Renal cortical epithelial cell (primary cell): Measurements from ENCODE around the gene ABRACL. TPM values are rescaled to one million over a fixed set of nuclear protein-coding genes. Genes with fewer than 3 reads are reported as not detected.
"Not testable (repeated sequence)": the region's sequence is repeated elsewhere in the genome, so short reads cannot be mapped to it uniquely, and the experiment has no call there.

Source experiments
- DNase-seq: peaks from one replicate; pipeline ENCODE4 v3.0.0-alpha.2; 2011; ENCODE audit warnings: low read depth
- total RNA-seq: library from RNA; depleted of rRNA; stranded (reverse); fragments of >200 nt; gene quantifications from 2 replicates; pipeline ENCODE4 v1.2.3, GENCODE V29; 2014

The ABRACL gene
- total RNA-seq, 1 donor from 2014 or later = 44.7 TPM

DNA sequence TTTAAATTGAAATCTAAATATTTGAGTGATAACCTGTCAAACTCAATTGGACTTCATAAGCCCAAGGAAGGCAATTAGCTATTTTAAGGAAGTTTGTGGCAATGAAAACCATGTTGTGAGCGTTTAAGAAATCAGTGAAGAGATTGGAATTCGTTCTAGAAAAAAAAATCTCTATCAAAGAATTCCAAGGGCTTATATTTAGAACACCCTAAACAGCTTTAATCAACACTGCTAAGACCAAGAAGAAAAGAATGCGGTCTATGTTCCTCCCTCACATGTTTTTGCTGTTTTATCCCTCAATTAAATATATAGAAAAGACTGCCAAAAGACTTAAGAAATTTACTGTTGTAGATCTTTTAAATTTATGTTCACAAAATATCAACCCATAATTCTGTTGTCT is 16.6 kb upstream of the ABRACL start:
- DNase-seq = no peak

DNA sequence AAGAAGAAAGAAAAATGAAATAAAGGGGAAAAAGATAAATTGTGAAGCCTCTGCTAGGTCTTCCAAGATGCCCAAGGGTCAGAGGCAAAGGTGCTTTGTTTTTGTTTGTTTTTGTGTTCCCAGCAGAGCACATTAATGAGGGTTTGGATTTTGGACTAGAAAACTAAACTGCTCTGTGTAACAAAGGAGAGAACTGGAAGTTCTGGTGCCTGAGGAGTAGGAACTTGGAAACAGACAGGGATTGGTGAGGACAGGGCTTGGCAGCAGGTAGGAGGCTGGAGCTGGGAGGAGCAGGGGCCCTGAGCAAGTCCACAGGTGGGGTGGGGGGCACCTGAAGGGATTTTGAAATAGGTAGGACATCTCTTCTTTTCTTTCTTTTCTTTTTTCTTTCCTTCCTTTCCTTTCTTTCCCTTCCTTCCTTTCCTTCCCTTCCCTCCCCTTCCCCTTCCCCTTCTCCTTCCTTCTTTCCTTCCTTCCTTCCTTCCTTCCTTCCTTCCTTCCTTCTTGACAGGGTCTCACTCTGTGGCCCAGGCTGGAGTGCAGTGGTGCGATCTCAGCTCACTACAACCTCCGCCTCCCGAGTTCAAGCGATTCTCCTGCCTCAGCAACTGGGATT is 15.3 kb upstream of the ABRACL start:
- DNase-seq = no peak

DNA sequence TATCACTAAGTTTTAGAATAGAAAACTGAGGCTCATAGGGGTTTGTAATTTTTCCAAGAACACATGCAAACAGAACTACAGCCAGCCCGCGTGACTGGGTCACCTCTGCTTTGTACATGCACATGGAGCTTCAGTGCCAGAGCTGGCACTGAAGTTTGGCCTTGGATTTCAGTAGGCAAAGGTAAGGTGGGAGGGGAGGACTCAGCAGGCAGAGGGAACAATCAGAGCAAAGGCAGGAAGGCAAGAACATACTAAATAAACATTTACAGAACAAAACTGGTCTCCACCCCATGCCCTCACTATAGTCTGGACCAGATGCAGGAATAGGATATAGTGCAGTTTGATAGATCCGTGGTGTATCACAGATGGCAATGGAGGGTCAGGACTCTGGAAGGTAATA is 13.6 kb upstream of the ABRACL start:
- DNase-seq = no peak

DNA sequence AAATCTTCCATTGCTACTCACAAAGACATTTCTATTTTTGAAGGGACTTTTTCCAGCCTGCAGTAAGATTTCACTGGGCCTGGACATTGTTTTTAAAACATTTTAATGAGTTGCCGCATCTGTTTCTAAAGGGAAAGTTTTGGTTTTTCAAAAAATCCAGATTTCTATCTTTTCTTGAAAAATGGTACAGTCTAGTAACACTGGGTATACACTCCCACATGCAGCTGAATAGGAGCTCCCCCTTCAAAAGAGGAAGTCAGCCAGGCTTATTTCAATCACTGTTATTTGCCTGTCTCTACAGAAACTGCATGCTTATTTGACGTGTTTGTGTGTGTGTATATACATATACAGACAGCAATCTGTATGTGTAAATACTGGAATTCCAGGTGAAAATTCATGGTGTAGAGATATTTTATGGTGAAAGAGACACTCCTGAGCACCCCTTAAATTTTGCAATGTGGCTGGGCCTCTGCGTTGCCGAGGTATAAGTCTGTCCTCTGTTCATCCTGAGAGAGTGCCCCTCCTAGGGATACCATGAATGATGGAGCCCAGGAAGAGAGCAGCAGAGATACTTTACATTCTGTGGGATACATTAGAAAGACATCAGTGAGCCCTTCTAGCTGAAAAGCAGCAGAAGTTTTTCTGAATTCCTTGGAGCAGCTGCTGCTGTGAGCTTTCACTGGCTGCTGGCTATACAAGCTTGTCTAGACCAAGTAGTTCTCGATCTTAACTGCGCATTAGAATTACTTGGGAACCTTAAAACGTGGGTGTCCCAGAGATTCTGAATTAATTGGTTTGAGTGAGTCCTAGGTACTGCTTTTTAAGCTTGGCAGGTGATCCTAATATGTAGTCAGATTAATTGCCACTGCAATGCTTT is 12.0 kb upstream of the ABRACL start:
- no peak for DNase-seq

DNA sequence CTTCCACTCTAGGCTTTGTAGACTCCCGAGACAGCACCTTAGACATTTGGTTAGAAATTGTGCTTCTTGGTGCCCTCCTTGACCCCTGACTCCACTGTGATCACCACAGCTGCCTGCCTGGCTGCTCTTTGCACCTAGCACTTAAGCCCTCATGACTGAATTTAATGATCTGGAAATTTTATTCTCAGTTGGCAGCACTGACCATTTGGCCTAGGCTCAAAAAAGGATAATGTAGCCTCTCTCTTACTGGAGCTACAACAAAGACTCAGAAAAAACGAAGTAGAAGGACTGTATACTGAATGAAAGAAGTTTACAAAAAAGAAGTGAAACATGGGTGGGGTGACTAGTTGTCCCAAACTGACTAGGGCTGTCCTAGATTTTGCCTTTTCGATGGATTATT is 11.3 kb upstream of the ABRACL start:
- peak; percentile 88 for DNase-seq

DNA sequence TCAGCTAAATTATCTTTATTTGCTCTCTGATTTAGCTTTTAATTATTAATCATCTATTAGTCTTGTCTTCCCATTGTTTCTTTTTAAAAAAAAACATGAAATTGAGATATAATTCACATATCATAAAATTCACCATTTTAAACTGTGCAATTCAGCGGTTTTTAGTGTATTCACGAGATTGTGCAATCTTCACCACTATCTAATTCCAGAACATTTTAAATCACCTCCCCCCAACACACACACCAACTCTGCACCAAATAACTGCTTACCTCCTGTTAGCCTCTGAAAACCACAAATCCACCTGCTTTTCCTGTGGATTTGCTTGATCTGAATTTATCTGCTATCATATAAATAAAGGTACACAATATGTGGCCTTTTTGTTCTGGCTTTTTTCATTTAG is 8.8 kb upstream of the ABRACL start:
- no peak for DNase-seq

DNA sequence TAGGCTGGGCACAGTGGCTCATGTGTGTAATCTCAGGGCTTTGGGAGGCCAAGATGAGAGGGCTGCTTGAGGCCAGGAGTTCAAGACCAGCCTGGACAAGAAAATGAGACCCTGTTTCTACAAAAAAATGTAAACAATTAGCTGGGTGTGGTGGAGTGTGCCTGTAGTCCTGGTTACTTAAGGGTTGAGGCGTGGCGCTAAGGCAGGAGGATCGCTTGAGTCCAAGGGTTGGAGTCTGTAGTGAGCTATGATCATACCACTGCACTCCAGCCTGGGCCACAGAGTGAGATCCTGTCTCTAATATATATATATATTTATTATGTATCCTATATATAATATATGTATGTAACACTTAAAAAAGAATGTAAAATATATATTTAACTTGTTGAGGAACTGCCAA is 7.9 kb upstream of the ABRACL start:
- DNase-seq = no peak

DNA sequence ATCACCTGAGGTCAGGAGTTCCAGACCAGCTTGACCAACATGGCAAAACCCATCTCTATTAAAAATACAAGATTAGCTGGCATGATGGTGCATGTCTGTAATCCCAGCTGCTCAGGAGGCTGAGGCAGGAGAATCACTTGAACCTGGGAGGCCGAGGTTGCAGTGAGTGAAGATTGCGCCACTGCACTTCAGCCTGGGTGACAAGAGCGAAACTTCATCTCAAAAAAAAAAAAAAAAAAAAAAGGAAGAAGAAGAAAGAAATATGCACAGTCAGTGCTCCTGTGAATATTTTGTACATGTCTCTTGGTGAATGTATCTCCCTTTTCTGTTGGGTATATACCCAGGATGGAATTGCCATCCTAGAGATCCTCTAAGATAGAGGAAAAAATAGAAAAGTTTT is 3.1 kb upstream of the ABRACL start:
- DNase-seq = not testable (repeated sequence)

DNA sequence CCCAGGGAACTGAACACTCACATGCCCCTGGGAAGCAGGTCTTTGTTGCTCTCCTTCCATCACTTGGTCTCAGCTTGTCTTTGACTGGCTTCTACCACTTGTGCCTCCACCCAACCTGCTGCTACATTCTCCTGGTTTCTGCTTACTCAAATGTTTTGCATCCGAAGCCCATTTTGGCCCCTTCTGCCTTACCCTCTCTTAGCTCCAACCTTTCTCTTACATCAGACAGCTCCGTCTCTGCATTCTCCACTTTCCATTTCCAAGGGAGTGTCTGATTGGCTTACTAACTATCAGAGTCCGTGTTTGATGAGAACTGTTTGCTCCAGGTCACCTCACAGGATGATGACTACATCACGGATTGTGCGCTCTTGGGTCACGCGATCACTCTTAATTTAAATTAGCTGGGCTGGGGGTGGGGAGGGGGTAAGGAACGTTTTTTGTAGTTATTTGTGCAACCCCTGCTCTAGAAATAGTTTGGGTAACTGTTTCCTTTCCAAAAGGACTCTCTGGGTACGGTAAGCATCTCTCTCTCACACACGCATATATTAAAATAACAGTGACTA is 844 bp upstream of the ABRACL start:
- peak; percentile 57 for DNase-seq

DNA sequence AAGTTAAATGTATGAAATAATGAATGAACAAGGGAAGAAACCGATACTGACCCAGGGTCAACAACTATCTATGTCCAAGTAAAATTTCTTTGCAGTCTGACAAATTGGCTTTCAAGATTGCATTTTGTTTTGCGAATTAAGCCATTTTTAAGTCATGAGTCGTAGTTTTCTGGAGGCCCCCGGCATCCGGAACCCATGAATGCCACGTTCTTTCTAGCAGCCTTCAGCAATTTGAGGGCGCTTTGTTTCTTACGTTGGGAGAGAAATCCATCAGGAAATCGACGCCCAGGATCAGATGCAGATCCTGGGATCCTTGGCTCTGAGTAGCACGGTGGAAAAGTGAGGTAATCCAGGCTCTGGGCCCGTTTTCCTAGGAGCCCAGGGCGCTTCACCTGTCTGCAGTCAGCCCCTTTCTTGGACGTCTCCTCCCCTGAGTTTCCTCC is 309 bp upstream of the ABRACL start:
- DNase-seq = no peak

DNA sequence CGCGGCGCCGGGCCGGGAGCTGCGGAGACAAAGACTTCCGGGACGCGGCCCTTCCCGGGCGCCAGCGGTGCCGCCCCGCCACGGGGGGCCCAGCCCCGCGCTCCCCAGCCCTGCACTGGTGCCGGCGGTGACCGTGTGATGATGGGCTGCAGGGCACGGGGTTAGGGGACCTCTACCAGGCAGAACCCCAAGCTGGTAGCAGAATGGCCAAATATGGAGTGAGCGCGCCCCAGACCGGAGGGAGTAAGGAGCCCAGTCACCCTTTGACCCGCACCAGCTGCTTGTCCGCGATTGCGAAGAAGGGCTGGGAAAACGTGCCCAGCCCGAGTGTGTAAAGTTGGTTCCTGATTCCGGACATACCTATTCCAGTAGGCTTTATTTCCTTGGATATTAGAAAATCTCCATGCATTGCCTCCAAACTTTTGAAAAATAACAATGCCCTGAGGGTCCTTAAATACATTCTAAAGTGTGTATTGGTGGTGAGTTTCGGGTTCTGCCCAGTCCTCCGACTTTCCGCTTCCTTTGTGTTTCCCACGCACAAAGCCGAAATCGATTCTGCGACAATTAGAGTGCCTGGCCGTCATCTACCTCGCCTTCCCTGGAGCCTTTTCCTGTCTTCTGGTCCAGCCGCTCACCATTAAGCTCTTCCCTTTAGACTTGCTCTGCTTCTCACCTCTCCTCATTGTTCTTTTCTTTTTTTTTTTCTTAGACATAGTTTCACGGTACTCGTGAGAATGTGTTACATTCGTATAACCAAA is 1.1 kb downstream of the ABRACL start:
- peak; percentile 34 for DNase-seq

DNA sequence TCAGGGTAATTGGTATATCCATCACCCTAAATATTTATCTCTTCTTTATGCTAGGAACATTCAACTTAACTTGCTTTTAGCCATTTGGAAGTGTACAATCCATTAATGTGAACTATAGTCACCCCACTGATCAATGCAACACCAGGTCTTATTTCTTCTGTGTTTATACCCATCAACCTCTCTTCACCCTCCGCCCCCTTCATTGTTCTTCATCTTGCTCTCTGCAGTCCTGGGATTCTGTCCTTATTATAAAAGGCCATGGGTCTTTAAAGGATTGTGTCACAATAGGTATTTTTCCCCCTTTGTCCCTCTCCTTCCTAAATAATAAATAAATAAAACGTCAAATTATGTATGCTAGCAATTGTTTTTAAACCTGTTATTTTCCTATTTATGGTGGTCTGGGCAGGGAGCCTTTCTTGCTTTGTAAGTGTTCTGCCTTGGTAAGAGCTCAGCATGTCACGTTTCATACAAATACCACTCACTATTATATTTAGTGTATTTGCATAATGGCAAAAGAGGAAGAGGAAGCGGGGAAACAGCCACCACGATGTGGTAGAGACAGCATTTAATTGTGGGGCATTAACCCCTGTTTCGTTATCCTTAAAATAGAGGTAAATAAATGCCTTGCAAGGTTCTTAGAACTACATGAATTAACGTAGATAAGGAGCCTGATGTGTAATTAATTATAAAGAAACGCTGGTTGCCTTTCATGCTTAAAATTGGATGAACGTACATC is 1.9 kb downstream of the ABRACL start:
- no peak for DNase-seq

DNA sequence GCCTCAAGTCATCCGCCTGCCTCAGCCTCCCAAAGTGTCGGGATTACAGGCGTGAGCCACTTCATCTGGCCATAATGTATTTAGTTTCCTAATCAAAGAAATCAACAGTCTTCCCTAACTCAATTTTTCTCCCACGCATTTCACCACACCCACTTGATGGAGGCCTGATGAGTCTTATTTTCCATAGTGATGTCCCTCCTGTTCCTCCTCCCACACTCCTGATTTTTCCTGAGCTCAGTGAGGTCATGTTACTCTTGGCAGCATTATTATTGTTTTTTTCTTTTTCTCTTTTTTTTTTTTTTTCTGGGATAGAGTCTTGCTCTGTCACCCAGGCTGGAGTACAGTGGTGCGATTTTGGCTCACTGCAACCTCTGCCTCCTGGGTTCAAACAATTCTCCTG is 8.9 kb downstream of the ABRACL start:
- DNase-seq = peak; percentile 18

DNA sequence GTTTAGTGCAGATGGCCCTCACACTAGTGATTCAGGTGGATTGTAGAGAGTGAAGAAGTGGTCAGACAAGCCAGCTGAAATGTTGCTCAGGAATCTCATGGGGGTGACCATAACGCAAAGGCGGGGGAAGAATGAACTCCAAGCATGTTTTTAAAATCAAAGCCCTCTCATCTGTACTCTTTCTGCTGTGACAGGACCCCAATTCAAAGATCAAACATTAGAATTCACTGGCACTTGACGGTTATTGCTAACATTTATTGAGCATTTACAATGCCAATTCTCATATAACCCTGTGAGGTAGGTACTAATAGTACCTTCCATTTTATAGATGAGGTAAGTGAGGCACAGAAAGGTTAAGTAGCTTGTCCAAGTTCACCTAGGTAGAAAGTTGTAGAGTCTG is 15.7 kb downstream of the ABRACL start:
- no peak for DNase-seq

DNA sequence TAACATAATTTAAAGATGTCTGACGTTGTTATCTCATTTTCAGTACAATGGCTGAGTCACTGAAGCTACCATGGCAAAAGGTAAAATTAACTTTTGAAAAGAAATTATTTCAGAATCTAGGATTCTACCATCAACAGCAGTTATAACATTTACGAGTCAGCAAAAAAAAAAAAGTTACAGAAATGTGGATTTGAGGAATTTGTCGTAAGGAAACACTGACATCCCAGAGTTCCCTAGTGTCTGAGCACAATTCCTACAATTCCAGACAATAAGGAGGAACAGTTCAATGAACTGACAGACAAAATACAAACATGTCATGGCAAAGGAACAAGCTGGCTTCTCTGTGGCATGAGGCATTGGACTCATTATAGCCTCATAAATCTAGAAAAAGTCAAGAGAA is 19.1 kb downstream of the ABRACL start:
- DNase-seq = no peak

DNA sequence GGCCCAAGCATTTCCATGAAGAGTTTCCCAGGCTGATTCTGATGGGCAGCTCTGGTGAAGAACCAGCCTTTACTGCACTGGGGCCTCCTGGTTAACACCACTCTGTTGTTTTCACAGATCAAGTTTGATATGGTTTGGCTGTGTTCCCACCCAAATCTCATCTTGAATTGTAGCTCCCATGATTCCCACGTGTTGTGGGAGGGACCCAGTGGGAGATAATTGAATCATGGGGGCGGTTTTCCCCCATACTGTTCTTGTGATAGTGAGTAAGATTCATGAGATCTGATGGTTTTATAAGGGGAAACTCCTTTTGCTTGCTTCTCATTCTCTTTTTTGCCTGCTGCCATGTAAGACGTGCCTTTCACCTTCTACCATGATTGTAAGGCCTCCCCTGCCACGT is 20.4 kb downstream of the ABRACL start:
- DNase-seq = not testable (repeated sequence)

DNA sequence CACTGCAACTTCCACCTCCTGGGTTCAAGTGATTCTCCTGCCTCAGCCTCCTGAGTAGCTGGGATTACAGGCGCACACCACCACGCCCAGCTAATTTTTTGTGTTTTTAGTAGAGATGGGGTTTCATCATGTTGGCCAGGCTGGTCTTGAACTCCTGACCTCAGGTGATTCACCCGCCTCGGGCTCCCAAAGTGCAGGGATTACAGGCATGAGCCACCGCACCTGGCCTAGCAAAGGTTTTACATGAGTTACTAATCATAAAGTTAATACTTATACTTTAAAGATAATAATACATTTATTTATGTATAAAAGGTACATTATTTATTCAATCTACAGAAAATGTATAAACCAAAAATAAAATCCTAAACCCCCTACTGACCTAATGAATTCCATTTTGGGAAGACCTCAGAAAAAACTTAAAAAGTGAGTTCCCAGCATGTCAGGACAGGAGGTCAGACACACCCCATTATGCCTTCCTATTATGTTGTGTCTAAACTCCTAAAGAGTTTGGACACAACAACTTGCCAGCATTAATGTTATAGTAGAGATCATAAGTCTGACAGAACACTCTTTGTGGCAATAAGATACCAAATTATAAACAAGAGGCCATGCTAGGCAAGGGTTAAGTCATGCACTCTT is 21.7 kb downstream of the ABRACL start:
- not testable (repeated sequence) for DNase-seq

DNA sequence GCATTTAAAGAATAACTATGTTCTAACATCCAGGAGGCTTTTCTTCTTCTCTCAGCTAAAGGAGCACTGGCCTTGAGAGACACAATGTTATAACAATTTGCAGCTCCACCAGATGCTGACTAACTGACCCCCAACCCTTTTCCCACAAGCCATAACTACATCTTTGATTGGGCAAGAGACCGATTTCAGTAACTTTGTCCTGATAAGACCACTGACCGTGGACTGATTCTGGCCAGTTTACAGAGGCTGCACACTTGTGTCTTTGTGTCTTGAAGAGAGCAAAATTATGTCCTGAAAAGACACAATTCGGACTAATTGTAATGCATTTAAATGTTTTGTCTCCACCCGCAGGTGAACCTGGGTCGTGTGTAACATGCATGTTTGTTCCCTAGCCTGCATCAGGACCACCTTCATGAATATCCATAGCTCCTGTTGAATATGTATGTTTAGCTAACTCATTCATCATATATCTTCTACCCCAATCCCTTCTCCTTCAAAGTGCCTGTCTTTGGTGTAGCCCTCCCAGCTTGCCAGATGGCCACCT is 22.3 kb downstream of the ABRACL start:
- no peak for DNase-seq

DNA sequence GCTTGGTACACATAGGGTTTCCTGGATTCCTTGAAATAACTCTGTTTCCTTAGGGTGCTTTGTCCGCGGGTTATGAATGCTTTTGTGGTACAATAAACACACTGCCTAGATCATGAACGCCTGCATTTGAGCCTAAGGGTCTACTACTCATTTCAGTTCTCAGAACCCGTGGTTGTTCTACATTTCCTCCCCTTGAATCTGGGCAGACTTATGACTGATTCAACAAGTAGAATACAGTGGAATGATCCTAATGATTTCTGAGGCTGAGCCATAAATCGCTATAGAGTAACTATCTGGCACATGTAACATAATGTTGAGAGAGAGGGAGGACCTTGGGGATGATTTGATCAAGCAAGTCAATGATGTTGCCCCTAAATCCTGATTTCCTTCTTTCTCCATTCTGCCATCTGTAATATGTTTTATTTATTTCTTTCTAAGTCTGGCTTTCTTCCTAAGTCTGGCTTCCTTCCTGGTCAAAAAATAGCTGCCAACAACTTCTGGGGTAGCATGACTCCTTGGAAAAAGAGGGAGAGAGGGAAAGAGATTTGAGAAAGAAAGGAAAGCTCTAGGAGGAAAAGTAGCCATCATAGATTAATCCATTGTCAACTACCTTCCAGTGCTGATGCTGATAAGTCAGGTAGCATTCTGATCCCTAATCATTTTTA is 23.0 kb downstream of the ABRACL start:
- DNase-seq = no peak

DNA sequence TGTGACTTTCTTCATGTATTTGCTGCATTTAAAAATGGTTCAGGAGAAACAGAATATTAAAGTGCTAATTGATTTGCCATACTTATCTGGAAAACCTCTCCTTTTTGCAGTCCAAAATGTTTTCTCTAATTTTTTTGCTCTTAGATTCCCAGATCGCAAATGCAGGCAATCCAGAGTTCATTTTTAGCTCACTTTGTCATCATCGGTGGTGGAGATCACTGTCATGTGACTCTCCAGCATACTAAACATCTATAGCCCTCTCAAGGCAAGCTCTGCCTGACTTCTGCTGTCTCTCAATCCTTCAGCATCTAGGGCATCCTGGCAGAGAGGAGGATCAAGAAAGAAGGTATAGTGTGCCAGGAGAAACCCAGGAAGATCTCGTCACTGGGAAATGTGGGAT is 24.8 kb downstream of the ABRACL start:
- no peak for DNase-seq
